Measurements from ENCODE around the gene KDM4B.
A peak's percentile ranks its signal among the peaks of the same experiment; 100 is the strongest.

The KDM4B gene

DNA sequence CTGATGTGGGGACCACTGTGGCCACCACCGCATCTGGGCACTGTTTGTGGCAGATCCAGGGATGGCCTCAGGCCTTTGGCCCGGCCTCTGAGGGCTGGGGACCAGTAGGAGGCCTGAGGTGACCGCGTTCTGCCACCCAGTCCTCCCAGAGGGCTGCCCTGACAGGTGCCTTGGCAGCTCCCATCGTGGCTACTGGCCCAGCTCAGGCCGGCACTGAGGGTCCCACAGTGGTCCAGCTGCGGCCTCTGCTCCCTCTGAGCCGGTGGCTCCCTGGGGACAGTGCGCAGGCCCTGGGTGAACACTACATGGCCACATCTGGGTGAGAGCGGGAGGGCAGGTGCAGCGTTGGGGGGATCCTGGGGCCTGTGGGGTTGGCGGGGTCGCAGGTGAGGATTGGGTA, 61.9 kb downstream of the KDM4B start:
- no peak for FAIRE-seq

DNA sequence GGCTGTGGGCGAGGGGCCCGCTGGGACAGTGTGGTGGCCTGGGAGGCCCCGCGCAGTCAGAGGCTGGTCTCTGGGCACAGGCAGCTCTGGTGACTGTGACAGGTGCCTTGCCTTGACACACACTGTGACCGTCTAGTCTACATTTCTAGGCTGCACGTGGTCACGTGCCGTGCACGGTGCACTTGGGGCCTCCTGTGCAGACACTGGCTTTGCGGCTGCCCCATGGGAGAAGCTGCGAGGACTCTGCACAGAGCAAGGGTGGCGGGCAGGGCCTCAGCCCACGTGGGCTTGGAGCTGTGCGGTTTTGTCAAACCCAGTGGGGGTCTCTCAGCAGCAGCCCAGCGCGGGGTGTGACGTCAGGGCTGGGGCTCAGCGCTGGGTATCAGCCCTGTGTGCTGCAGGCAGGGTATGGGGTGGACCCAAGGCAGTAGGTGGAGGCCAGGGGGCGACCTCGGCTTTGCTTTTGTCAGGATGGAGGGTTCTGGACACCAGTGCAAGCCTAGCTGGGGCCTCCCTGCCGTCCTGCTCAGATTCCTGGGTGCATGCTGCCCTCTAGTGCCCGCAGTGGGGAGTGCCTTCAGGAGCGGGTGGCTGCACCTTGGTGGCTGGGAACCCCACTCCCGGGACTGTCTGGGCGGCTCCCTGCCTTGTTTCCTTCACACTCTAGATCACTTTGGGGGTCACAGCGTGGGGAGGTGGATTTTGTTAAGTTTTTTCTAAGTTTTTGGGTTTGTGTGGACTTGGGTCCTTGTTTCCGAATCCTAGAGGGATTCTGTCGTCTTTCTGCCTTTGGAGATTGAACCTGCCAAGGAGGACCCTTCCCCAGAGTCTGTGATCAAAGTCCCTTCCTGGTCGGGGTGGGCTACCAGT, 62.6 kb downstream of the KDM4B start:
- peak; percentile 100 for DNase-seq (ENCODE audit: insufficient read length, low spot score)
- peak; percentile 83 for FAIRE-seq

More for the DNA sequence above, 61.9 kb downstream of the KDM4B start:
- DNase-seq (ENCODE audit: insufficient read length, low spot score): no peak

DNA sequence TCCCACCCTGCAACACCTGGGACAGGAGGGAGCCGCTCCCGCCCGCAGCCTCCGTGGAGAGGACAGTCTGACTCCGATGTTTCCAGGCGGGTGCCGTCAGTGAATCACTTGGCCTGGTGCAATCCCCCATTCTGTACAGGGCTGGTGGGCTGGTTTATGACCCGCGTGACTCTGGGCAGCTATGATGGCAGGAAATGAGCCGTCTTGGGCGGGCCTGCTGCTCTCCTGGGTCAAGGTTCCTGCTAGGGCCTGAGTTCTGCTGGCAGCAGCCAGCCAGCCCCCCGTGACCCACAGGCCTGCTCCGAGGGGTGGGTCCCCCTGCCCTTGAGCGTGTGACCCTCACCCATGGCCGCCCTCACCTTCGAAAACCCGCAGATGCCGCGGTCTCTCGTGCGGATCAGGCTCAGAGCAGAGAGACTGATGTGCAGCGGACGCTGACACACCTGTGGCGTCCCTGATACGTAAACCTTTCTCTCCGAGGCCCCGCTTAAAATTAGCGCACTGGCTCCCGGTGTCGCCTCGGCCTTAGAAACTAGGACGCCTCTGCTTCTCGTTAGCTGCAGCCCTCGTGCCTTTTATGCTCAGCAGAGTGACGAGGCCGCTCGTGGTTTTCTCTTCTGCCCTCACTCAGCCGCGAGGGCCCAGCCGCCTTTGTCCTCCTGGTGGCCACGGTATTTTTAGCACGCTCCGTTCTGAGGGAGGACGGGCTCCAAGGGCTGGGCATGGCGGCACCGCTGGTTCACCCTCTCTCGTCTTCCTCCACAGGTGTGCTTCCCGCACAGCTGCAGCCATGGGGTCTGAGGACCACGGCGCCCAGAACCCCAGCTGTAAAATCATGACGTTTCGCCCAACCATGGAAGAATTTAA, 63.4 kb downstream of the KDM4B start:
- FAIRE-seq (no peak), DNase-seq (ENCODE audit: insufficient read length, low spot score) (no peak)

DNA sequence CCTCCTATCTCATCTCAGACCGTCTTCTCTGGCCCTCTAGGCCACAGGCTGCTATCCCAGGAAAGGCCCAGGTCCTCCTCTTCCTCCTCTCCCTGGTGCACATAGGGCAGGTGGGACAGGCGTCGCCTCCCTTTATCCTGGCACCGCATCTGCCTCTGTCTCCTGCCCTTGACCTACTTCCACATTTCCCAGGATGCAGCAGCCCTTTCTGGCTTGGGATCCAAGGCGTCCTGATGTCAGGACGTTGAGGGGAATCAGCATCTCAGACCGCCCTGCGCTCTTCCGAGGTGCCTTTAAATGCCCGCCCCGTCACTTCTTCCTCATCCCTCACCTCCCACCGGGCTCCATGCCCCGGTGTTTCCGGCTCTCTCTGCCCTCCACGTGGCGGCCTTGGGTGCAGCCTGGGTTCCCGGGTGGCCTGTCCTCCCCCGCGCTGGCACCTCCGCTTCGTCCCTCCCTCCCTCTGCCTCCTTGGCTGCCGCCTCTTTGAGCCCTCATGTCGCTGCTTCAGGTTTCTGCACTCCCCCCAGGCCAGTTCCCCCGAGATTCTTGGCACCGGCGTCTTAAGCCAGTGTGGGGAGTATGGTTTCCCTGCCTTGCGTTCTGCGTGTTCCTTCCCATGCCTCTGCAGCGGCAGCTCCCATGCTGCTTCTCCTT, 66.3 kb downstream of the KDM4B start:
- FAIRE-seq: no peak
- no peak for DNase-seq (ENCODE audit: insufficient read length, low spot score)

DNA sequence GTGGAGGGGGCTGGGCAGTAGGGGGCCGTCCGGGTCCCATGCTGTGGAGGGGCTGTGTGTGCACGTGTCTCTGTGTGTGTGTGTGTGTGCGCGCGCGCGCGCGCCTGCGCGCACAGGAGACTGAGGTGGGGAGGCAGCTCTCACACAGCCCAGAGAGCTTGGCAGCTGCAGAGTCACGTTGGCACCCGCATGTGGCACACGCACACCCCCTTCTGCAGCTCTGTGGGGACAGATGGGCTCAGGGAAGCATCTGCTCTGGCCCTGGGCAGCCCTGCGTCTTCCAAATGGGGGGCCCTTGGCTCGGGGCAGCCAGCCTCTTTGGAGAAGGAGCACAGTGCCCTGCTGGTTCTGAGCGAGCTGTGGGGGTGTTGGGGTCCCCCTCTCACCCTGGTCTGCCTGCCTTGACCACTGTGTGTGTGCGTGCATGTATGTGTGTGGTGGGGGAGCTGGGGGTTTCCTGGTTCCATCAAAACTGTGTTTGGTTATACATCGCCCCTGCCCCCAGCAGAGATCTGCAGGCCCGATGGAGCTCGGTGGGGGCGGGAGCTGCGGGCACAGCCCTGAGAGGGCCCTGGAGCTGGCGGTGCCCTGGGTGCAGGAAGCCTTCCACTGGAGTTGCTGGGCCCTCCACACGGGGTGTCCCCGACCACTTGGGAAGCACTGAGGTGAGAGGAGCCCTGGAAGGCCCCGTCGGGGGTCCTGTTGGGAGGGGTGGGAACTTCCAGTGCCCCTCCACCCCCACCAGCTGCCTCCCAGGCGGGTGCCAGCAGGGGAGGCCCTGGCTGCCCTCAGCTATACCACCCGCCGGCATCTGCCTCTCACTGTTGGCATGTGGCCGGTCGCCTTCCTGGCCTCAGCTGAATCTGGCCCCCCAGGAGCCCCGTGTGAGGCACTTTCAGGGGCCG, 67.1 kb downstream of the KDM4B start:
- FAIRE-seq: no peak

DNA sequence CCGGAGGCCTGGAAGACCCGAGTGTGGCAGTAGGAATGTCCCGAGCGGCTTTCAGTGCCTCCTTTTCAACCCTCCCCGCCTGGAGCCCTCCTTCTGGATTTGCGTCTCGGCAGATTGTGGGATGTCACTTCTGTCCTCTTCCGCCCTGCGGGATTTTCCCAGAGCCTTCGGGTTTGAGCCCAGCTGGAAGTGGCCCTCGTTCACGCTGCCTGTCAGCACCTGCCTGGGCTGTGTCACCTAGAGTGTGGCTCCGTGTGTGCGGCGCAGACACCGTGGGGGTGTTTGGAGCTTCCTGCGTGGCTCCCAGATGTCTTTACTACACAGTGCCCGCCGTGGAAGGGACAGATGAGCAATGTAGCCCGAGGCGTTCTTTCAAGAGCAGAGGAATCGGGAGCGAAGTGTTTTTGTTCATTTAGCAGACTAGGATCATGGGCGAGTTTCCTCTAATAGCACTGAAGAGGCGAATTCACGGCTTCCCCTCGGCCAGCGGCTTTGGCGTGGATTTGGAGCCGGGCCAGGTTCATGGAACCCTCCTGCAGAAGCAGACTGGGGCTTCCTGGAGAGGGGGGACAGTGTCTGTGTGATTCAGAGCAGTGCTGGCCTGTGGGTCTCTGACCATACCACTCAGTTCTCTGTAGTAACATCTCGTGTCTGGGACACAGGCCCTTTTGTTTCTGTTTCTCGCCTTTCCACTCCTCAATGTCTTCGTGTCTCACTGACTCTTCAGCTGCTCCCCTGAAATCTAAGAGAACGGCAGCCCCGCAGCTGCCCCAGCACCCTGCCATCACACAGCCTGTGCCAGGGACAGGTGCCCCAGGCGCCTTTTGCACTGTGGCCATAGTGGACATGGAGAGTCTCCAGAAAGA, 68.0 kb downstream of the KDM4B start:
- DNase-seq (ENCODE audit: insufficient read length, low spot score): no peak
- no peak for FAIRE-seq

More for the DNA sequence above, 67.1 kb downstream of the KDM4B start:
- DNase-seq (ENCODE audit: insufficient read length, low spot score): no peak

DNA sequence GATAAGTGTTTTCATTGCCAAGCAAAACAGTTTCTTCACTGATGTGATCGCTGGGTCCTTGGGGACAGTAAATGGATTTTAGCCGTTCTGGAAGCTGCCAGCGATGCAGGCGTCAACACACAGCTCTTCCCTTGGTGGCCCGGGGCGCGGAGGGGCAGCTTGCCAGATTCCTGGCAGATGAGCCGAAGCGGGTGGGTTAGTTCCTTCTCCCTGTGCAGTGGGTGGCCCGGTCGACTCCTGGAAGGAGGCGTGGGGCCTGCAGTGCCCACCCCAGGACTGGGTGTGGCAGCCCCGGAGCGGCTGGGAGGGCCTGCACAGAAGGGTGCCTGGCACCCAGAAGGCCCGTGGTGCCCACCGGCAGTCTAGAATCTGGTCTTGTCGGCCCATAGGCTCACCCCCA, 69.0 kb downstream of the KDM4B start:
- DNase-seq (ENCODE audit: insufficient read length, low spot score): no peak
- FAIRE-seq: no peak

DNA sequence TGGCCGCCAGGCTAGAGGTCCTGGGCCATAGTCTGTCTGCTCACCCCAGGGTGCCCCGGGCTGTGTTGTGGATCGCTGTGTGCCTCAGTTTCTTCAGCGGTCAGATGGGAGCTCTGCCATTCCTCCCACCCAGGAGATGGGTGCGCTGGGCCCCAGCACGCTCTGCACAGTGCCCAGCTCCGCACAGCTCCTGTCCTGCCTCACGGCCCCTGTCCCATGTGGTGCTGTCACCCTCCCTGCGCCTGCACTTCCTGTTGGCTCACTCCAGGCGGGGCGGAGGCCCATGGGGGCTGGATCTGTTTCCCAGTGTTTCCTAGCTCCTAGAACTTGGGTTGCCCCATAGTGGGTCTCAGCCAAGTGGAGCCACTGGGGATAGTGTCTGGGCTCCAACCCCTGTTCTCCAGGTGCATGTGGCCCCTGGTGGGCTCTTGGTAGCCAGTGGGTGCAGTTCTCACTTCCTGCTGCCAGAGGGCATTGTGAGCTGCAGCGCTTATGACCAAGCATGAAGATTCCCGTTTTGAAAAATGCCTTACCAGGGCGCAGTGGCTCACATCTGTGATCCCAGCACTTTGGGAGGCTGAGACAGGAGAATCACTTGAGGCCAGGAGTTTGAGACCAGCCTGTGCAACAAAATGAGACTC, 69.8 kb downstream of the KDM4B start:
- FAIRE-seq (no peak), DNase-seq (ENCODE audit: insufficient read length, low spot score) (no peak)

DNA sequence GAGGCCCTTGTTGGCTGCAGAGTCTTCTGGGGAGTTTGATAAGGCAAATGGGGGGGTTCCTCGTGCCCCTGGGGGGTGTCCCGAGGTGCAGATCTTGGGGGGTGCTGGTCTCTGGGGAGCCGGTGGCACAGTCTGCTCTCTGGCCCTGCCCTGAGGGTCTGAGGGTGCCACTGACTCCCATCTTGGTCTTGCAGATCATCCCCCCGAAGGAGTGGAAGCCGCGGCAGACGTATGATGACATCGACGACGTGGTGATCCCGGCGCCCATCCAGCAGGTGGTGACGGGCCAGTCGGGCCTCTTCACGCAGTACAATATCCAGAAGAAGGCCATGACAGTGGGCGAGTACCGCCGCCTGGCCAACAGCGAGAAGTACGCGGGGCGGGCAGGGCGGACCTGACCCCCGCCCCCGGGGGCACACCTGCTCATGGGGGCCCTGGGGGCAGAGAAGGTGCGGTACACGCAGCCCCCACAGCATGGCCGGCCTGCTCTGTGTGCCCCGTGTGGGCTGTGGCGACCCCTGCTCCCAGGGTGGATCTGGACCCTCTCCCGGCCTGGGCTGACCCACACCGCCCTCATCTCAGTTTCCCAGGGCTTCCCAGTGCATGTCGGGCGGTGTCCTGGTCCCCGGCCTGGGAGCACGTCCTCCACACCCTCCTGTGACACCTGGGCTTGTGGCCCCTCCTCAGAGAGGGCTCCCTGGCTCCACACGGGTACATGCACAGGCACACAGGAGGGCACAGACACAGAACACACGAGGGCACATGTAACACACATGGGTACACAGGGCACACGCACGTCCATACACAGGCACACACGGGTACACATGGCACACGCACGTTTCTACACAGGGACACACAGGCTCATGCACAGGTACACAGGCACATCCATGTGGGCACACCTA, 71.0 kb downstream of the KDM4B start:
- FAIRE-seq (no peak), DNase-seq (ENCODE audit: insufficient read length, low spot score) (no peak)

DNA sequence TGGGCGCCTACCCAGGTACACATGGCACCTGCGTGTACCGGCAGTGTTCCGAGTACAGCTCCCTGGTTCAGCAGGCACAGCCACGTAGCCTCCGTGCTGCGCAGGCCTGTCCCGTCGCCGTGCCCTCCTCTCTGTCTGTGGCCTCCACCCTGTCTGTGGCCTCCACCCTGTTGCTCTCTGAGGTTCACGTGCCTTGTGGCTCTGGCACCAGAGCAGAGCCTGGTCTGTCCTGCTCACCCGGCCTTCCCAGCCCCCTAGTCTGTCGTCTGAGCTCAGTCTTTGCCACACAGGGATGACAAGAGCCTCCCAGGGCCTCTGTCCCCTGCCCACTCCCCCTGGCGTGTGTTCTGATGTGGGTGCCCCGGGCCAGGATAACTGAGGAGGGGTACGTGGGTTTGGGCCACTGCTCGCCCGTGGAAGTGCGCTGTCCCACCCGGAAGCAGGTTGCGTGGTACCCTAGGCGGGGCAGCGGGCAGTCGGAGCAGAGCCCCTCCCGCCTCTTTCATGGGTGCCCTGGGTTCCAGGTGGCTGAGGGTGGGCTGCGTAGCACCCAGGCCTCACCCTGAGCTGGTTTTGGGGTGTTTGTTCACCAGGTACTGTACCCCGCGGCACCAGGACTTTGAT, 71.7 kb downstream of the KDM4B start:
- FAIRE-seq: no peak
- no peak for DNase-seq (ENCODE audit: insufficient read length, low spot score)

DNA sequence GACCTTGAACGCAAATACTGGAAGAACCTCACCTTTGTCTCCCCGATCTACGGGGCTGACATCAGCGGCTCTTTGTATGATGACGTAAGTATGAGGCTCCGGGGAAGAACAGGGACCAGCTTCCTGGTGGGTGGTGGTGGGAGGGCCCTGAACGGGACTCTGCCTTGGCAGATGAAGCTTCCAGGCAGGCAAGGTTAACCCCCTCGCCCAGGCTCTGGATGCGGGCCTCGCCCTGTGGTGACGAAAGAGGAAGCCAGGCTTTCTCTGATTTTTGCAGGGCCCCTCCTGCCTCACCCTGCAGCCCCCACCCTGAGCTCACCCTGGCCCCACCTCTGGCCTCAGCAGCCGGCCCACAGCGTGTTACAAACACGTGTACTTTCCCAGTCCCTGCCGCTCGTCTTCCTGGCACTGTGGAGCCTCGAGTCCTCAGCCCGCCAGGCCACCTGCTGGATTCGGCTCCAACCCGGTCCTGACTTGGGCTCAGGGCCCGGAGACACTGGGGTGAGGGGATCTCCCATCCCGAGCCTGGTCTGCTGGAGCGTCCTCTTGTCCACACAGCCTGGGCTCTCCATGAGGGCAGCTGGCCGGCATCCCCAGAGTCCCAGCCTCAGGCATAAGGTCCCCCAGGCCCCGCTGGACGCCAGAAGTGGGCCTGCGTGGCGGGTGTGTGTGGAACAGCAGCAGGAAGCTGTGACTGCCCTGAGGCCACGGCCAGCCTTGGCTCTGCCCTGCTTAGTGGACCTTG, 72.4 kb downstream of the KDM4B start:
- FAIRE-seq: no peak

DNA sequence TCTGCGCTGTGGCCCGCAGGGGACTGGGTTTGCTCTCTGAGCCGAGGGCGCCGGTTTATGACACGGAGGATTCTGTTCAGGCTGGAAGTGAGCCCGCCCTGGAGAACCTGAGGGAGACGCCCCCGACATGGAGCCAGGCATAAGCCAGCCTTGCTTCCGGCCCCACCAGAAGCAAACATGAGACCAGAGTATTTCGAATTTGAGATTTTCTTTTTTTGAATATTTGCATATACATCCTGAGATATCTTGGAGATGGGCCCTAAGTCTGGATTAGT, 72.9 kb downstream of the KDM4B start:
- DNase-seq (ENCODE audit: insufficient read length, low spot score) (no peak), FAIRE-seq (no peak)

More for the DNA sequence above, 72.4 kb downstream of the KDM4B start:
- no peak for DNase-seq (ENCODE audit: insufficient read length, low spot score)

DNA sequence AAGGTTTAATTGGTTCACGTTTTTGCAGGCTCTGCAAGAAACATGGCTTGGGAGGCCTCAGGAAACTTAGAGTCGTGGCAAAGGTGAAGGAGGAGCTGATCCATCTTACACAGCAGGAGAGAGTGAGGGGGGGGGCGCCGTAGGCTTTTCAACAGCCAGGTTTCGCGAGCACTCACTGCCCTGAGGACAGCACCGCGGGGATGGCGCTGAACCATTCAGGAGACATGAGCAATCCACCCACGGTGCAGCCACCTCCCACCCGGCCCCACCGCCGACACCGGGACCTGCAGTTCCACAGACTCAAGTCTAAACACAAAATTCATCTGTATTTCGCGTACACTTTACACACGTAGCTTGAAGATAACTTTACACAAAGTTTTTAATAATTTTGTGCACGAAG, 73.6 kb downstream of the KDM4B start:
- FAIRE-seq: no peak
- no peak for DNase-seq (ENCODE audit: insufficient read length, low spot score)

DNA sequence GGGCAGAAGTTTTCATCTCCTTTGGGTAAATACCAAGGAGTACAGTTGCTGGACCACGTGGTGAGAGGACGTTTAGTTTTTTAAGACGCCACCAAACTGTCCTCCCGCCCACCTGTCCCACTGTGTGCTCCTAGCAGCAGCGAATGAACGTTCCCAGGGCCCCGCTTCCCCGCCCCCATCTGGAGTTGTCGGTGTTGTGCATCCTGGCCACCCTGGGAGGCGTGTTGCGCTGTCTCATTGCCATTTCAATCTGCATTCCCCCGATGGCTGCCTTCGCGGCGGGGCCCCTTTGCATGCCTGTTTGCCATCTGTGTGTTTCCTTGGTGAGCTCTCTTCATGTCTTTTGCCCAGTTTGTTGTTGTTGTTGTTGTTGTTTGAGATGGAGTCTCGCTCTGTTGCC, 76.1 kb downstream of the KDM4B start:
- no peak for DNase-seq (ENCODE audit: insufficient read length, low spot score)
- no peak for FAIRE-seq

DNA sequence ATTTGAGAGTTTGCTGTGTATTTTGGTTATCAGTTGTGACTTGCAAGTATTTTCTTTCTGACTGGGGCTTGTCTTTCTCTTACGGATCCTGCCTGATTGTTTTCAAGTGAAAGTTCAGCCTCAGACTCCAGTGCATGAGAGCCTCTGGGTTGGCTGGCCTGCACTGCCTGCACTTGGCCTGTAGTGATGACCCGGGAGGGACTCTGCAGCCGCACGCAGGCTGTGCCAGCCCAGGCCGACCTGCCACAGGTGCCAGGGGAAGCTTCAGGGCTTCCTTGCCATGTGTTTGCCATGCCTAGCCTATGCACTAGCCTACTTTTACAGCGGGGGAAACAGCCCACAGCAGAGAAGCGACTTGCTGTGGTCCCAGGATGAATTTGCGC, 77.0 kb downstream of the KDM4B start:
- DNase-seq (ENCODE audit: insufficient read length, low spot score) (no peak), FAIRE-seq (no peak)

DNA sequence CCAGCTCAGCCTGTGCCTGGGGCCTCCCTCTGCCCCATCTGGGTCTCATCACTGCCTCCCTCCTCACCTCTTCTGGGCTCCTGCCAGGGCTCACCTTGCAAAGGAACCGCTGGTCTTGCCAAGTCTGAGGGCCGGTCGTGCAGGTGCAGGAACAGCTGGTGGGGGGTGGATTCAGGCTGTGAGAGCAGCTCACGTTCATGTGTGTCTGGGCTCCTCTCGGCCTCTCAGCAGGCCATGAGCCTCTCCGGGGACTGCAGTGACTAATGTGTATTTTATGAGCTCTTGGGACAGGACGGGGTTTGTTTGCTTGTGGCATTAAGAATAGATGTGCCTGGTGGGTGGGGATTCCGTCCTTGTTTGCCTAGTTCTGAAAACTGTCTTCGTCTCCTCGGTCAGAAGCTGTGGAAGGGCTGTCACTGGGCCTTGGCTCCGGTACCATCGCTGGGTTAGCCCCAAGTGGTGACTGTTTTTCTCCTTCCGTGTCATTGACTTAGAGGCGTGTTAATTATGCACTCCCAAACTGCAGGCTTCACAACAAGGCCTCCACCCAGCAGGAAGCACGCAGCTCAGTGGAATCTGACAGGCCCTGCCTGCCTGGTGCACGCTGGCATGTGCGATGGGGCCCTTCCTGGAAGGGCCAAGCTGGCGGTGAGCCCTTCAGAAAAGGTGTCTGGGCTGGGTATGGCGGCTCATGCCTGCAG, 77.6 kb downstream of the KDM4B start:
- no peak for DNase-seq (ENCODE audit: insufficient read length, low spot score)
- no peak for FAIRE-seq

Measured in GM19239 (cell line).